Sigmoid colon (tissue), 7 donors: ENCODE results near the gene ZNF564. TPM values are rescaled to one million over a fixed set of nuclear protein-coding genes. Genes with fewer than 3 reads are reported as not detected.

Experiments
- DNase-seq: peaks from one replicate; pipeline ENCODE4 v3.0.0-alpha.2; 2019
- H3K27ac ChIP-seq, 4 donors: fragments of 200-600 bp; sonication (generic); one replicate each; pipeline ENCODE4 v1.5.1; 2016 to 2019; ENCODE audit warnings: mild to moderate bottlenecking in 1 of 4
- H3K27me3 ChIP-seq, 3 donors: fragments of 200-600 bp; sonication (generic); one replicate each; pipeline ENCODE4 v1.5.1; 2019; ENCODE audit warnings: mild to moderate bottlenecking in 1 of 3
- H3K36me3 ChIP-seq, 4 donors: fragments of 200-600 bp; sonication (generic); one replicate each; pipeline ENCODE4 v1.5.1; 2016 to 2019
- H3K4me1 ChIP-seq, 4 donors: fragments of 200-600 bp; sonication (generic); one replicate each; pipeline ENCODE4 v1.5.1; 2017 to 2019
- H3K4me3 ChIP-seq, 4 donors: fragments of 200-600 bp; sonication (generic); one replicate each; pipeline ENCODE4 v1.5.1; 2017 to 2019; ENCODE audit warnings: mild to moderate bottlenecking in 2 of 4, moderate library complexity in 1 of 4
- H3K9me3 ChIP-seq, 4 donors: fragments of 200-600 bp in 3 of 4; sonication (generic) in 3 of 4; one replicate each; pipeline versions ENCODE4 v1.5.1 to v1.6.1; 2013 to 2019
- EP300 ChIP-seq, 4 donors: sonication (generic); formaldehyde crosslinking; IDR thresholded peaks; one replicate each; pipeline ENCODE4 v1.6.1; 2017; ENCODE audit warnings: antibody characterized with exemption in 4 of 4
- POLR2A ChIP-seq, 2 donors: fragments of 450-650 bp; IDR thresholded peaks; one replicate each; pipeline ENCODE4 v1.6.1; 2016; ENCODE audit warnings: antibody characterized with exemption in 2 of 2, mild to moderate bottlenecking in 2 of 2, moderate library complexity in 2 of 2
- POLR2AphosphoS5 ChIP-seq, 4 donors: sonication (generic); formaldehyde crosslinking; IDR thresholded peaks; one replicate each; pipeline ENCODE4 v1.6.1; 2017; ENCODE audit warnings: antibody characterized with exemption in 4 of 4
- WGBS, 2 donors: extraction: QIAGEN DNeasy Blood & Tissue Kit; methylation state at CpG; one replicate each; pipeline ENCODE4 v1.1.7; 2013; 5-methylcytosine and 5-hydroxymethylcytosine counted together
- intact Hi-C: fragments of 100-400 bp; cut with DNase I; formaldehyde crosslinking; loops from one replicate; pipeline ENCODE4 v1.15.1; 2023
- polyA plus RNA-seq, 3 donors: library from polyadenylated mRNA; stranded (reverse); fragments of 200-250 nt; gene quantifications; one replicate each; pipeline ENCODE4 v1.2.3, GENCODE V29; 2013
- small RNA-seq, 3 donors: library from RNA; depleted of rRNA; stranded (forward); fragments of <200 nt; gene quantifications; one replicate each; pipeline ENCODE3, GENCODE V24; 2016
- total RNA-seq, 4 donors: library from RNA; depleted of rRNA; stranded (reverse); fragments of >200 nt; gene quantifications; one replicate each; pipeline ENCODE4 v1.1.0, GENCODE V29; 2016
- TF ChIP-seq, protein P1 (sequence below), 4 experiments: fragments of 450-650 bp in 3 of 4; fragments of 200-600 bp in 1 of 4; IDR thresholded peaks; one replicate each; pipeline ENCODE4 v1.5.1; 2016 to 2019; ENCODE audit warnings: antibody characterized with exemption in 4 of 4, mild to moderate bottlenecking in 3 of 4, moderate library complexity in 2 of 4
- donor health status: healthy with polysubstance abuse.
- donor health status: Bipolar disorder and iron deficiency.
- donor health status: healthy.

ZNF564 gene
- total and polyA plus RNA-seq, 7 donors: 7.4 to 17.8 (median 11.7) TPM

DNA sequence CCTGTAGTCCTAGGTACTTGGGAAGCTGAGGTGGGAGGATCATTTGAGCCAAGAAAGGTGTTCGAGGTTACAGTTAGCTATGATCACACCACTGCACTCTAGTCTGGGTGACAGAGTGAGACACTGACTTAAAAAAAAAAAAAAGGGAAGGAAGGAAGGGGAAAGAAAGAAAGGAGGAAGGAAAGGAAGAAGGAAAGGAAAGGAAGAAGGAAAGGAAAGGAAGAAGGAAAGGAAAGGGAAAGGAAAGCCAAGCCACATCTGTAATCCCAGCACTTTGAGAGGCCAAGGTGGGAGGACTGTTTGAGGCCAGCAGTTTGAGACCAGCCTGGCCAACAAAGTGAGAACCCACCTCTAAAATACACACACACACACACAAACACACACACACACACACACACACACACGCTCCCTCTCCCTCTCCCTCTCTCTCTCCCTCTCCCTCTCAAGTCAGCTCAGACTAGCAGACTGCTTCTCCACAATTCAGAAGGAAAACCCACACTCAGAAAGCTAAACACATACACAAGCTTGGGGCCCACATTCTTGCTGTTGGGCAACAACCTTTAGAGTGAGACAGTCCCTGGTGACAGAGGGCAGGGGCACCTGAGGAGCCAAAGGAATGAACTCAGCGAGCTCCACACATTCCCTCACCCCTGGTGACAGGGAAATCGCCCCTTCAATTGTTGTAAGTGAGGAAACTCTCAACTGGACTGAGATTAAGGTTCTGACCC is 69.3 kb downstream of the ZNF564 start:
- intact Hi-C loops: no loop called here
- TF ChIP-seq POLR2A (IDR thresholded peaks at IDR 0.05) (no peak), EP300 (IDR thresholded peaks at IDR 0.05) (no peak), POLR2AphosphoS5 (IDR thresholded peaks at IDR 0.05) (no peak)
- TF ChIP-seq, protein P1, sequence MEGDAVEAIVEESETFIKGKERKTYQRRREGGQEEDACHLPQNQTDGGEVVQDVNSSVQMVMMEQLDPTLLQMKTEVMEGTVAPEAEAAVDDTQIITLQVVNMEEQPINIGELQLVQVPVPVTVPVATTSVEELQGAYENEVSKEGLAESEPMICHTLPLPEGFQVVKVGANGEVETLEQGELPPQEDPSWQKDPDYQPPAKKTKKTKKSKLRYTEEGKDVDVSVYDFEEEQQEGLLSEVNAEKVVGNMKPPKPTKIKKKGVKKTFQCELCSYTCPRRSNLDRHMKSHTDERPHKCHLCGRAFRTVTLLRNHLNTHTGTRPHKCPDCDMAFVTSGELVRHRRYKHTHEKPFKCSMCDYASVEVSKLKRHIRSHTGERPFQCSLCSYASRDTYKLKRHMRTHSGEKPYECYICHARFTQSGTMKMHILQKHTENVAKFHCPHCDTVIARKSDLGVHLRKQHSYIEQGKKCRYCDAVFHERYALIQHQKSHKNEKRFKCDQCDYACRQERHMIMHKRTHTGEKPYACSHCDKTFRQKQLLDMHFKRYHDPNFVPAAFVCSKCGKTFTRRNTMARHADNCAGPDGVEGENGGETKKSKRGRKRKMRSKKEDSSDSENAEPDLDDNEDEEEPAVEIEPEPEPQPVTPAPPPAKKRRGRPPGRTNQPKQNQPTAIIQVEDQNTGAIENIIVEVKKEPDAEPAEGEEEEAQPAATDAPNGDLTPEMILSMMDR (IDR thresholded peaks at IDR 0.05): no peak
- H3K4me3 ChIP-seq: no peak overlapping the region
- H3K27me3 ChIP-seq: no peaks in the 10 kb centered on the region
- 68 to 88% methylated on average over 4 of the region's 4 CpGs for WGBS, 2 donors
- no peak for DNase-seq
- no peak overlapping the region for H3K27ac ChIP-seq
- peaks cover 0 to 22% (median 9%) of the 10 kb centered on the region in 4 donors for H3K4me1 ChIP-seq
- no peaks in the 10 kb centered on the region for H3K36me3 ChIP-seq
- H3K9me3 ChIP-seq: no peaks in the 10 kb centered on the region

DNA sequence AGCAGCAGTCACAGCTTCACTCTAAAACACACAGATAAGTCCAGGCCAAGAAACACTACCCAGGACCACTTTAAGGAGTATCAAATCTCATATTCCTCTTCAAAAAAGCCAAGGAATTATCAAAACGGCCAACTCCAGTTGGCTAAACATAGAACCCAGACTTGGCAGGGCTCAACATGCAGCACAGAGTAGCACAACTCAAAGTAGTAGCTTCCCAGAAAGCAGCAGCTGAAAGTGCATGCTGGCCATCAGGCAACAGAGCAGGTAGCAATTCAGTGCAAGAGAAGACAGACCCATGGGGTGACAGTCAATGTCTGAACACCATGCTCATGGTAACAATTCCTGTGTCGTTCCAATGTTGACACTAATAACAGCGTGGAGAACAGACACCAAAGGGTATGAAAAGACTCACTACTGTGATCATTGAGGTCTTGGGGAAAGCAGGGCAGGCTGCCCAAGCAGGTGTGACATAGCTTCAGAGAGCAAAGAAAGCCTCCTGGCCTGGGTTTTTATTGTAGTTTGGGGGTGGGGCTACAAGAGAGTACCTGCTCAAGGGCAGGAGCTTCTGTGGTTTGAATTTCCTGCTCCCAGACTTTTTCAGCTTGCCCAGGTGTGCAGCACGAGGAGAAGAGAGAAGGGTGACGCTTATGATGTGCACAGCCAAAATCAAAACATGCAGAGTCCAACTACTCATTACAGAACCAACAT is 72.9 kb downstream of the ZNF564 start:
- no peaks in the 10 kb centered on the region for H3K36me3 ChIP-seq
- intact Hi-C loops: no loop called here
- 19 to 54% methylated on average over 5 of the region's 5 CpGs for WGBS, 2 donors
- no peaks in the 10 kb centered on the region for H3K9me3 ChIP-seq
- H3K27me3 ChIP-seq: no peaks in the 10 kb centered on the region
- DNase-seq: no peak
- TF ChIP-seq EP300 (IDR thresholded peaks at IDR 0.05) (no peak), POLR2A (IDR thresholded peaks at IDR 0.05) (no peak), POLR2AphosphoS5 (IDR thresholded peaks at IDR 0.05) (no peak)
- TF ChIP-seq, protein P1 (IDR thresholded peaks at IDR 0.05): no peak
- H3K4me1 ChIP-seq: peaks cover 0 to 10% (median 4%) of the 10 kb centered on the region in 4 donors
- no peak overlapping the region for H3K4me3 ChIP-seq
- H3K27ac ChIP-seq: no peak overlapping the region

Small RNA genes lying within 50 kb of the gene (small RNA-seq; reads per million reads assigned to genes)
- gene MTCO1P27 (0 reads per million in 3 donors), gene PPIAP20 (0 reads per million in 3 donors)

Other genes starting within 250 kb of the ZNF564 start
- 1 to 10 TPM; 2.5 to 6.6 (median 4.3) TPM for gene ZNF563, start 217.8 kb downstream of the ZNF564 start, total RNA-seq
- gene ZNF563, start 217.8 kb downstream of the ZNF564 start, polyA plus RNA-seq: 1 to 10 TPM; 1.8 to 2.5 (median 2.1) TPM
- 1 to 10 TPM in 3 of 4 donors, under 1 TPM in 1; 0.55 to 3.2 (median 2.9) TPM for gene ZNF442, start 185.8 kb downstream of the ZNF564 start, total RNA-seq
- gene ZNF442, start 185.8 kb downstream of the ZNF564 start, polyA plus RNA-seq: 1 to 10 TPM in 1 of 3 donors, under 1 TPM in 2; under 0.01 to 1.2 (median 0.60) TPM
- 1 to 10 TPM; 4.6 to 7.4 (median 5.8) TPM for gene ZNF799, start 150.2 kb downstream of the ZNF564 start, total RNA-seq
- 1 to 10 TPM; 3.0 to 3.9 (median 3.4) TPM for gene ZNF799, start 150.2 kb downstream of the ZNF564 start, polyA plus RNA-seq
- 1 to 10 TPM; 3.2 to 5.6 (median 3.6) TPM for gene ZNF443, start 110.5 kb downstream of the ZNF564 start, total RNA-seq
- gene ZNF443, start 110.5 kb downstream of the ZNF564 start, polyA plus RNA-seq: 1 to 10 TPM; 2.3 to 2.4 (median 2.3) TPM
- gene ZNF709, start 66.7 kb downstream of the ZNF564 start, total RNA-seq: 1 to 10 TPM; 2.4 to 8.3 (median 3.5) TPM
- gene ZNF709, start 66.7 kb downstream of the ZNF564 start, polyA plus RNA-seq: 1 to 10 TPM in 1 of 3 donors, under 1 TPM in 2; 0.46 to 1.2 (median 0.60) TPM
- gene ZNF490, start 59.3 kb upstream of the ZNF564 start, total RNA-seq: 1 to 10 TPM; 4.3 to 7.8 (median 5.5) TPM
- 1 to 10 TPM in 2 of 3 donors, not detected in 1; 1.6 to 2.2 TPM for gene ZNF490, start 59.3 kb upstream of the ZNF564 start, polyA plus RNA-seq
- gene ZNF791, start 59.4 kb upstream of the ZNF564 start, total RNA-seq: 10 to 100 TPM; 16.6 to 27.6 (median 22.3) TPM
- gene ZNF791, start 59.4 kb upstream of the ZNF564 start, polyA plus RNA-seq: 1 to 10 TPM; 4.2 to 9.4 (median 5.3) TPM
- 10 to 100 TPM; 41.1 to 75.6 (median 63.8) TPM for gene MAN2B1, start 115.3 kb upstream of the ZNF564 start, total RNA-seq
- gene MAN2B1, start 115.3 kb upstream of the ZNF564 start, polyA plus RNA-seq: 10 to 100 TPM; 26.4 to 68.1 (median 31.0) TPM
- 10 to 100 TPM in 2 of 4 donors, 1 to 10 TPM in 2; 7.8 to 11.7 (median 10.0) TPM for gene WDR83, start 115.3 kb upstream of the ZNF564 start, total RNA-seq
- gene WDR83, start 115.3 kb upstream of the ZNF564 start, polyA plus RNA-seq: 10 to 100 TPM in 2 of 3 donors, 1 to 10 TPM in 1; 8.3 to 13.4 (median 12.6) TPM
- 100 to 1,000 TPM; 105 to 160 (median 136) TPM for gene DHPS, start 130.4 kb upstream of the ZNF564 start, total RNA-seq
- 10 to 100 TPM; 60.3 to 74.1 (median 73.3) TPM for gene DHPS, start 130.4 kb upstream of the ZNF564 start, polyA plus RNA-seq
- not detected for gene GNG14, start 136.5 kb upstream of the ZNF564 start, total RNA-seq
- gene GNG14, start 136.5 kb upstream of the ZNF564 start, polyA plus RNA-seq: not detected
- gene FBXW9, start 145.1 kb upstream of the ZNF564 start, total RNA-seq: 1 to 10 TPM; 3.6 to 6.4 (median 4.5) TPM
- gene FBXW9, start 145.1 kb upstream of the ZNF564 start, polyA plus RNA-seq: 10 to 100 TPM in 1 of 3 donors, 1 to 10 TPM in 2; 6.2 to 10.8 (median 7.8) TPM
- gene TNPO2, start 172.4 kb upstream of the ZNF564 start, total RNA-seq: 10 to 100 TPM; 54.2 to 92.2 (median 60.5) TPM
- 10 to 100 TPM in 2 of 3 donors, 1 to 10 TPM in 1; 9.5 to 47.2 (median 12.0) TPM for gene TNPO2, start 172.4 kb upstream of the ZNF564 start, polyA plus RNA-seq
- gene TRIR, start 183.2 kb upstream of the ZNF564 start, total RNA-seq: 100 to 1,000 TPM; 443 to 505 (median 475) TPM
- 100 to 1,000 TPM; 261 to 324 (median 321) TPM for gene TRIR, start 183.2 kb upstream of the ZNF564 start, polyA plus RNA-seq
- gene GET3, start 186.0 kb upstream of the ZNF564 start, total RNA-seq: 10 to 100 TPM; 34.6 to 59.4 (median 44.5) TPM
- 100 to 1,000 TPM in 1 of 3 donors, 10 to 100 TPM in 2; 85.8 to 121 (median 98.5) TPM for gene GET3, start 186.0 kb upstream of the ZNF564 start, polyA plus RNA-seq
- under 1 TPM in 1 of 4 donors, not detected in 3; 0.36 TPM for gene BEST2, start 200.3 kb upstream of the ZNF564 start, total RNA-seq
- 10 to 100 TPM; 44.4 to 50.0 (median 45.8) TPM for gene BEST2, start 200.3 kb upstream of the ZNF564 start, polyA plus RNA-seq
- 10 to 100 TPM; 10.2 to 37.9 (median 12.7) TPM for gene HOOK2, start 224.1 kb upstream of the ZNF564 start, total RNA-seq
- gene HOOK2, start 224.1 kb upstream of the ZNF564 start, polyA plus RNA-seq: 10 to 100 TPM; 36.0 to 80.4 (median 42.1) TPM
- 1,000 to 10,000 TPM in 1 of 4 donors, 100 to 1,000 TPM in 3; 125 to 1,252 (median 504) TPM for gene JUNB, start 240.0 kb upstream of the ZNF564 start, total RNA-seq
- 100 to 1,000 TPM in 2 of 3 donors, 10 to 100 TPM in 1; 91.6 to 289 (median 249) TPM for gene JUNB, start 240.0 kb upstream of the ZNF564 start, polyA plus RNA-seq